Progenitor cell of endocrine pancreas (in vitro differentiated cells): ENCODE data around the gene MIGA1. TPM values are rescaled to one million over a fixed set of nuclear protein-coding genes. Genes with fewer than 3 reads are reported as not detected.
"Not testable (repeated sequence)": the region's sequence is repeated elsewhere in the genome, so short reads cannot be mapped to it uniquely, and the experiment has no call there.

Experiments used
- DNase-seq: peaks from one replicate; pipeline ENCODE4 v3.0.0; 2021; ENCODE audit warnings: low spot score; ENCODE audit not compliant: unreplicated experiment
- H3K27ac Mint-ChIP-seq: 2 replicates; pipeline ENCODE4 v1.8.0; 2021; ENCODE audit warnings: mild to moderate bottlenecking, moderate library complexity, mixed read lengths
- H3K27me3 Mint-ChIP-seq: 2 replicates; pipeline ENCODE4 v1.8.0; 2021; ENCODE audit warnings: mixed read lengths
- H3K36me3 Mint-ChIP-seq: 2 replicates; pipeline ENCODE4 v1.8.0; 2022; ENCODE audit warnings: mixed read lengths; ENCODE audit not compliant: insufficient read depth
- H3K4me1 Mint-ChIP-seq: 2 replicates; pipeline ENCODE4 v1.8.0; 2021; ENCODE audit warnings: low read depth, mixed read lengths
- H3K4me3 Mint-ChIP-seq: 2 replicates; pipeline ENCODE4 v1.8.0; 2021; ENCODE audit warnings: low read depth, mild to moderate bottlenecking, moderate library complexity, mixed read lengths
- H3K9me3 Mint-ChIP-seq: 2 replicates; pipeline ENCODE4 v1.8.0; 2021; ENCODE audit warnings: low read depth, mixed read lengths
- CTCF ChIP-seq: fragments of 200-600 bp; sonication (generic); IDR thresholded peaks from one replicate; pipeline ENCODE4 v1.5.0; 2021; ENCODE audit warnings: antibody characterized with exemption, mild to moderate bottlenecking; ENCODE audit not compliant: unreplicated experiment
- total RNA-seq: library from RNA; stranded (reverse); gene quantifications from 2 replicates; pipeline ENCODE4 v1.2.1, GENCODE V29; 2021

Gene MIGA1
- total RNA-seq, 1 donor from 2014 or later: 14.9 TPM

- no peaks in the 10 kb centered on the region for H3K9me3 Mint-ChIP-seq
- DNase-seq: no peak
- H3K27me3 Mint-ChIP-seq: no peaks in the 10 kb centered on the region
- H3K36me3 Mint-ChIP-seq: peaks cover 9% of the 10 kb centered on the region
- H3K4me1 Mint-ChIP-seq: no peaks in the 10 kb centered on the region
- TF ChIP-seq CTCF: no peak
- H3K4me3 Mint-ChIP-seq: no peak overlapping the region
- H3K27ac Mint-ChIP-seq: no peak overlapping the region
Measured at GRCh38 chr1:77824694-77825093, 45.2 kb downstream of the MIGA1 start.

DNA sequence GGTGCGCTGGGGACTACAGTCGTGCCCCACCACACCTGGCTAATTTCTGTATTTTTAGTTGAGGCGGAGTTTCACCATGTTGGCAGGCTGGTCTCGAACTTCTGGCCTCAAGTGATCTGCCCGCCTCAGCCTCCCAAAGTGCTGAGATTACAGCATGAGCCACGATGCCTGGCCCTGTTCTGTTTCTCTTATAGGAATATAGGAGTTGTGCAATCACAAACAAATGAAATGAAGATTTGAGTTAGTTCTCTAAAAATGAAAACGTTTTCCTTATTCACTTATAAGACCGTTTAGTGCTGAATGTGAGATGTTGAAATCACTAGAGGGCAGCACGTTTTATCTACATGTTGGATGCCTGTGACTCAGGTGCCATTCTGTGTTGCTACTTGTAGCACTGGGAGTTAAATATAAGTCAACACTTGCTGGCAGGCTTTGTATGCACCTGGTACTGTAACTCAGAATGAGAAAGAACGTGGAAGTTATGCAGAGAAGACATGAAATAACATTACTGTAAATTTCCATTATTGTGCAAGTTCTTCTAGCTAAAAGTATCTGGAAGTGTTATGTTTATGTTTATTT lies 45.8 kb downstream of the MIGA1 start:
- no peak for DNase-seq
- Mint-ChIP-seq H3K27me3 (no peaks in the 10 kb centered on the region), H3K27ac (no peak overlapping the region), H3K36me3 (peaks cover 8% of the 10 kb centered on the region), H3K4me1 (no peaks in the 10 kb centered on the region), H3K9me3 (no peaks in the 10 kb centered on the region), H3K4me3 (no peak overlapping the region)
- peak; percentile 38 for TF ChIP-seq CTCF

- H3K4me3 Mint-ChIP-seq, DNase-seq, H3K27me3 Mint-ChIP-seq, H3K27ac Mint-ChIP-seq, H3K4me1 Mint-ChIP-seq, H3K36me3 Mint-ChIP-seq, H3K9me3 Mint-ChIP-seq: not testable (repeated sequence)
Measured at GRCh38 chr1:77826851-77827250, 47.4 kb downstream of the MIGA1 start.

GRCh38 chr1:77828098-77828497 lies 48.6 kb downstream of the MIGA1 start:
- Mint-ChIP-seq H3K27me3 (no peaks in the 10 kb centered on the region), H3K9me3 (no peaks in the 10 kb centered on the region), H3K4me3 (no peak overlapping the region), H3K36me3 (peaks cover 6% of the 10 kb centered on the region), H3K4me1 (peaks cover 5% of the 10 kb centered on the region), H3K27ac (no peak overlapping the region)
- TF ChIP-seq CTCF: no peak
- no peak for DNase-seq

GRCh38 chr1:77829851-77830250 lies 50.4 kb downstream of the MIGA1 start:
- Mint-ChIP-seq H3K36me3 (peaks cover 5% of the 10 kb centered on the region), H3K27ac (no peak overlapping the region), H3K4me3 (no peak overlapping the region), H3K4me1 (peaks cover 5% of the 10 kb centered on the region), H3K9me3 (no peaks in the 10 kb centered on the region), H3K27me3 (no peaks in the 10 kb centered on the region)
- no peak for DNase-seq
- no peak for TF ChIP-seq CTCF

- no peak overlapping the region for H3K27ac Mint-ChIP-seq
- no peaks in the 10 kb centered on the region for H3K9me3 Mint-ChIP-seq
- TF ChIP-seq CTCF: no peak
- H3K4me3 Mint-ChIP-seq: no peak overlapping the region
- DNase-seq: no peak
- H3K27me3 Mint-ChIP-seq: no peaks in the 10 kb centered on the region
- peaks cover 5% of the 10 kb centered on the region for H3K4me1 Mint-ChIP-seq
- peaks cover 5% of the 10 kb centered on the region for H3K36me3 Mint-ChIP-seq
Measured at GRCh38 chr1:77830946-77831345, 51.5 kb downstream of the MIGA1 start.
